HG03045 (cell line): ENCODE data around the gene BLM.
"Not testable (repeated sequence)": the region's sequence is repeated elsewhere in the genome, so short reads cannot be mapped to it uniquely, and the experiment has no call there.

ENCODE experiments used
- ATAC-seq: cut with Tn5 transposase; IDR thresholded peaks from one replicate; pipeline ENCODE4 v1.9.1; 2021; ENCODE audit warnings: mild to moderate bottlenecking, moderate library complexity; ENCODE audit not compliant: unreplicated experiment

BLM gene

DNA sequence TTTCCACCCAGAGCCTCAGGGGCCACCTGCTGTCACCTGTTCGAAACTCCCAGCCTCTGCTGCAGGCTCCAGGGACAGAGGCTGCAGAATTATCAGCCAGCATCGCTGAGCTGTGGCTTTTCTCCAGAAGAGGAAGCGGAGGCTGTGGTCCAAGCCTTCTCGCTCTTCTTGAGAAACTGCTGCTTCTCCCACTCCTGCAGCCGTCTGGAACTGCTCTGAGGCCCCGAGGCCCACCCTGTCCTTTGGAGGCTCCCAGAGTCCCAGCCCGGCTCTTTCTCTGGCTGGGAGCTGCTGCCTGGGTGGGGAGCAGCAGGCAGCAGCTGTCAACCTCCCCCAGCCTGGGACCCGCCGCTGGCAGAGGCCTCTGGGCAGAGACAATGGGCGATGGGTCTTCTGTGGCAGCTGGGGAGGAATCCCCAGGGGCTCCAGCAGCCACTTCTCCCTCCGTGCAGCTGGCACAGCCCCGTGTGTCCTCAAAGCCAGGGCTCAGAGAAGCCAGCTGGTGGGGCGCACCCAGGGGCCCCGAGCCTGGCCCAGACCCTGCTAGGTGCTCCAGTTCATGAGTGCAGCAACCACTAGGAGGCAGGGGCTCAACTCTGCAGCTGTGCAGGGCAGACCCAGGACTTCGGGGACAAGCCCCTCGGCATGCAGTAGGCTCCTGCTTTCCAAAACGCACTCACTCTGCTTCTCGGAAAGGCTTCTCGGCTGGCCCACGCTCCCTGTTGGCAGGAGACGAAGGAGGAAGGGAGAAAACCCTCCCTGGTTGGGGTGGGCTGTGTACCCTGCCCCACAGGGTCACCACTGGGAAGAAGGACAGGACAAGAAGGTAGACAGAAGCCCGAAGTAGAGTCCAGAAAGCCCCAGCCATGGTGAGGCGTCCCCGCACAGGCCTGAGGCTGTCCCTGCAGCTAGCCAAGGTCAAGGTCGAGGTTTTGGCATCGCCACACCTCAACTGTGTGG, 101.4 kb downstream of the BLM start:
- ATAC-seq, result no peak

DNA sequence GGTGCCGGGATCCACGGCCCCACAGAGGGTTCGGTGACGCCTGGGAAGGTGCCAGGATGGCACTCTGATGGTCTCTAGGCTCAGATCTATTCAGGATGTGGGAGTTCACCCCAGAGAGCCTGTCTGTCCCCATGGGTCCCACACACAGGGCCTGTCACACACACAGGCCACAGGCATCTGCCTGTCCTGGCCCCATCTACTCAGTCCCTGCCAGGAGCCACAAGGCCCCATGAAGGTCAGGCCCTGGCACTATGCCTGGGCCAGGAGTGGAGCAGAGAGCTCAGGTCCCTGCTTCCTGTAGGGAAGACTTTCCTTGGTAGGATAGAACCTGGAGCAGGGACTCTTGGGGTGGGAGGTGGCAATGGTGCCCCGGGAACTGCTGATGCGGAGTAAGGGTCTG, 102.2 kb downstream of the BLM start:
- ATAC-seq, result no peak

- no peak for ATAC-seq
Observed at GRCh38 chr15:90819850-90820249, 102.7 kb downstream of the BLM start.

DNA sequence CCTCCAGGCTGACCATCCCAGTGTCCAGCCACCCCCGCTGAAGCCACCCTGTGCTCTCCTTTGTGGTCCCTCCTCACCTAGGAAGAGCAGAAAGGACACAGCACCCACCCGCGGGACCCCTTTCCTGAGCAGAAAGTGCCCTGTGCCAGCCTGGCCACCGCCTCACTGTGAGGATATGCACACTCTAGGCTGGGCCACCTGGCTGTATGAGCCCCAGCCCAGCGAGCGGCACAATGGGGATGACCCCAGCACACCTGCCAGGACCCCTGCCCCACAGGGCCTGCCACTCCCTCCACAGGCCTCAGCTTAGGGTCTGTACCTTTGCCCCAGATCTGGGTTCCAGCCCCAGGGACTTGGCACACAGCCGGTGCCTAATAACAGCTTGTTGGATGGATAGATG, 103.3 kb downstream of the BLM start:
- no peak for ATAC-seq

DNA sequence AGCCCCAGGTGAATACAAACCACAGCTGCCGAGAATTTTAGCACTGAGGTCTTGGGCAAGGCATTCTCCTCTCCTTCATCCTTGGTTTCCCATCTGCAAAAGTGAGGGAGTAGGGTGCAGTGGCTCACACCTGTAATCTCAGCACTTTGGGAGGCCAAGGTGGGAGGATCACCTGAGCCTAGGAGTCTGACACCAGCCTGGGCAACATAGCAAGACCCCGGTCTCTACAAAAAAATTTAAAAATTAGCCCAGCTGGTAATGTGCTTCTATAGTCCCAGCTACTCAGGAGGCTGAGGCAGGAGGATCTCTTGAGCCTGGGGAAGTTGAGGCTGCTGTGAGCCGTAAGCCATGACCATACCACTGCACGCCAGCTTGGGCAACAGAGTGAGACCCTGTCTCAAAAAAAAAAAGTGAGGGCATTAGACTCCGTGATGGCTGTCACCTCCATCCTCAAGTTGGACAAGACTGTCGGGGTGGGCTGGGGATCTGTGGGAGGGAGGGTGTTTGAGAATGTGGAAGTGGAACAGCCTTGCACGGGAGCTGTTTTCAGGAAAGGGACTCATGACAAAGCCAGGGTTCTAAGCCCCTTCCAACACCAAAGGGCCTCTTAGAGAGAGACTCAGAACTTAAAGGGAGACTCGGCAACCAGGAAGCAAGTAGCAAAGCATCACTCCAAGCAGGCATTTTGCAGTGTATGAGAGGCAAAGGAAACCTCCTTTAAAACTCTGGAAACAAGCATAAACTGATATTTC, 105.2 kb downstream of the BLM start:
- no peak for ATAC-seq

DNA sequence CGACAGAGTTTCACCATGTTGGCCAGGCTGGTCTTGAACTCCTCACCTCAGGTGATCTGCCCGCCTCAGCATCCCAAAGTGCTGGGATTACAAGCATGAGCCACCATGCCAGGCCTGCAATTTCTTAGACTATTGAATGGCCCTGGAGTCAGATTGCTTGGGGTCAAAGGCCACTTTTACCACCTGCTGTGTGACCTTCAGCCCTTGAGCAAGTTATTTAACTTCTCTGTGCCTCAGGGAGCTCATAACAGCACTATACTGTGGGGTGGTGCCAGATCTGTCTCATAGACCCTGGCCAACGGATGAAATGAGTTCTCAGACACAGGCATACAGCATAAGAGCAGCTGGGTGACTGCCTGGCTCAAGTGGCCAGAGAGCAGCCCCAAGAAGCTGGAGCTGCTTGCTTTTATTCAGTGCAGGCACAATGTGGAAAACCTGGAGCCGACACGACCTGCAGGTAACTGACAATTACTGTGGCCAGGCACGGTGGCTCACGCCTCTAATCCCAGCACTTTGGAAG, 106.4 kb downstream of the BLM start:
- no peak for ATAC-seq

DNA sequence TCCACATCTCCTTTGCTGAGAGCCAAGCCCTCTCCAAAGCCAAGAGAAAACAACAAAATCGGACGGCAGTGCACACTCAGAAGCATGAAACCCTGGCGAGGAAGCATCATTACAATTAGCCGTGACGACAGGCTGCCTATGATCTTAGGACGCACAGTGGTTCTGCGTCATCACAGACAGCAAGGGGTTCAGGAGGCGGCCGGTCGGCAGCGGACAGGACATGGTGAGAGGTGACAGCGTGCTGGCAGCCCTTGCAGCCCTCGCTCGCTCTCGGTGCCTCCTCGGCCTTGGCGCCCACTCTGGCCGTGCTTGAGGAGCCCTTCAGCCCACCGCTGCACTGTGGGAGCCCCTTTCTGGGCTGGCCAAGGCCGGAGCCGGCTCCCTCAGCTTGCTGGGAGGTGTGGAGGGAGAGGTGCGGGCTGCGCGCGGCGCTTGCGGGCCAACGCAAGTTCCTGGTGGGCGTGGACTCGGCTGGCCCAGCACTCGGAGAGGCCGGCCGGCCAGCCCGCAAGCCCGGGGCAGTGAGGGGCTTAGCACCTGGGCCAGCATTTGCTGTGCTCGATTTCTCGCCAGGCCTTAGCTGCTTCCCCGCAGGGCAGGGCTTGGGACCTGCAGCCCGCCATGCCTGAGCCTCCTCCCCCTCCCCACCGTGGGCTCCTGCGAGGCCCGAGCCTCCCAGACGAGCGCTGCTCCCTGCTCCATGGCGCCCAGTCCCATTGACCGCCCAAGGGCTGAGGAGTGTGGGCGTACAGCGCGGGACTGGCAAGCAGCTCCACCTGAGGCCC, 108.2 kb downstream of the BLM start:
- not testable (repeated sequence) for ATAC-seq

GRCh38 chr15:90826206-90826885, 109.2 kb downstream of the BLM start:
- not testable (repeated sequence) for ATAC-seq

GRCh38 chr15:90826886-90827435, 109.8 kb downstream of the BLM start:
- no peak for ATAC-seq

- ATAC-seq, result no peak
Observed at GRCh38 chr15:90828111-90828510, 111.0 kb downstream of the BLM start.

DNA sequence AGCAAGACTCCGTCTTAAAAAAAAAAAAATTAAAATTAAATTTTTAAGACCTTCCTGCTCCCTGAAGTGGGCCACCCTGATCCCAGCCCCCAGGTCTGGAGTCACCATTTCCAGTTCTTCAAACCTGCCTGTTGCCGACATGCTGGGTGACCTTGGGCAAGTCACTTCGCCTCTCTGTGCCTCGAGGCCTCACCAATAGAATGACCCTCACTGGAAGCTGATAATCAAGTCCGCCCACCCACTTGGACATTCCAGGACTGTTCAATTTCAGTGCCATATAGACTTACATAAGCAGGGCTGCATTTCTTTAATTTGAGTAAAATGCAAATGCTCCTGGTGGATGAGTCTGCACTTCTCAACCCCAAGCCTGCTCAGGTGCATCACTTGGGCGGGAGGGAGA, 112.0 kb downstream of the BLM start:
- ATAC-seq, result no peak

GRCh38 chr15:90829942-90830440, 112.8 kb downstream of the BLM start:
- ATAC-seq, result peak; percentile 51

GRCh38 chr15:90834626-90835025, 117.5 kb downstream of the BLM start:
- no peak for ATAC-seq

DNA sequence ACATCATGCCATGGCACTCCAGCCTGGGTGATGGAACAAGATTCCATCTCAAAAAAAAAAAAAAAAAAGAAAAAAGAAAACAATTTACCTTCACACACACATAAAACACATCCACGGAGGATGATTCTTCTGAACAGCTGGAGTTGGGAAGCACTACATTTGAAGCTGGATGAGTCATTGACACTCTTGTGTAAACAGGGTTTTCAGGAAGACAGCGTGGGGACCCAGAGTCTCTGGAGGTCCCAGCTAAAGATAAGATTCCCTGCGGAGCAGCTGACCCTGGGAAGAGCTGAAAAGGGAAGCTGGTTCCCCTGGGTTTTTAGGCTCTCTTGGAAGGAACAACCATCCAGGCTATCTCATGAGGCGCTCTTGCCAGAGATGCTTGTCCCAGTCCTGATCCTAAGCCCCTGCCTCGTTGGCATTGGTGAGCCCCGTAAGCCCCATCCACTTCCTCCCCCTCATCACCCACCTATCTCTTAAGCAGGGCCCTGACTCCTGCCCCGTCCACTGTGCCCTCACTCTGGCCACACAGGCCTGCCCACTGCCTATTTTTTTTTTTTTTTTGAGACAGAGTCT, 119.2 kb downstream of the BLM start:
- ATAC-seq, result no peak

GRCh38 chr15:90837094-90837493, 119.9 kb downstream of the BLM start:
- ATAC-seq, result no peak

DNA sequence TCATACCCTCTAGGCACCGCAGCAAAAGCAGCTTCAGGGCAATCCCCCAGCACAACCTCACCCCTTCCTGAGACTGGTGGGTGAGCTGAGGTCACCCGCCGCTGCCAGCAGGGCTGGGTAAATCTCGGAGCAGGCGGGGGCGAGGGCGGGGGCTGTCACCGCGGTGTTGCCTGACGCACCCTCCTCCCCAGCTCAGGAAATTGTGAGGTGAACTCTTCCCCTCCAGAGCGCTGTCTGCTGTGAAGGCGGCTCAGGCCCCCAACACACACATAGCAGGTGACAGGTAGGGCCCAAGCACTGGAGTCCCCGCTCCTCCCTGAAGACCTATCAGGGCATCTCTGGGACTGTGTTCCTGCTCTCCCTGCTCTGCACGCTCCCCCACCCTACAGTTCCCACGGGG, 121.0 kb downstream of the BLM start:
- no peak for ATAC-seq

- no peak for ATAC-seq
Observed at GRCh38 chr15:90838544-90838943, 121.4 kb downstream of the BLM start.

DNA sequence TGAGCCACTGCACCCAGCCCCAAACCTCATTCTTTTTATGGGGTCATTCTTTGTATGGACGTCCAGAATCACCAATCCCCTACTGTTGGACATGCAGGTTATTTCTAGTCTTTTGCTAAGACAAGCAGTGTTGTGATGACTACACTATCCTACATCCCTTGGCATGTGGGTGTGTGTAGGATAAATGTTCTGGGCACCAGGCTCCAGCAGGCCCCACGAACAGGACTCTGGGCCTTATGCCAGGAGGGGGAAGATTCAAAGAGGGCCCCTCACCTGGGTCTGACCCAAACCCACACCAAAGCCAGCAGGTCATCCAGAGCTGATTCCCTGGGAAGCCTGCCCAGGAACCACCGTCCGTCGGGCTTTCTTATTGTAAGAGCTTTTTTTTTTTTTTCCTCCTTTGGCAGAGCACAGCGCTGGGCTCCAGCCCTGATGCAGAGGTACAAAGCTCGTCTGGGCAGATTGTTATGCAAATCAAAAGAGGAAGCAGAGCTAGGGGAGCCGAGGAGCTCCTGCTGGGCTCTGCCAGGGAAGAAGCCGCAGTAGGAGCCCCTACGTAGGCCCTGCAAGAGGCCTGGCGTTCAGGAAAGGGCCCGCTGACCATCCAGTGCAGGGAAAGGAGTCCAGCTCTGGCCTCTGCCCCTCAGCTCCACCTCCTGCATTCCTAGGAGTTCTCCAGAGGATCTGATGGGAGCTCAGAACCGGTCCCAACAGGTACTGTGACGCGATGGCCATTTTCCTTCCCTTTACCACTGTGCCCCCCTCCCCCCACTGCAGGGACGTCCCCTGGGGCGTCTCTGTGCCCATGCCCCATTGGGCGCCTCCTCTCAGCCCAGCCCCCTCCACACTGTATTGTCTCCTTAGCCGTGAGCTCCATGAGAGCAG, 122.3 kb downstream of the BLM start:
- peak; percentile 76 for ATAC-seq
